GM12878 (cell line): ENCODE results near the gene TRIM38. TPM values are rescaled to one million over a fixed set of nuclear protein-coding genes. Genes with fewer than 3 reads are reported as not detected.
A peak's percentile ranks its signal among the peaks of the same experiment; 100 is the strongest.

Experiments used
- ATF7 ChIP-seq: fragments of 450-650 bp; IDR thresholded peaks from 2 replicates; pipeline ENCODE4 v1.6.1; 2016; ENCODE audit warnings: low read depth, mild to moderate bottlenecking
- CHD2 ChIP-seq: IDR thresholded peaks from 2 replicates; pipeline ENCODE4 v1.6.1; 2011; ENCODE audit warnings: low read depth, low read length, improper control_type of control experiment, borderline replicate concordance
- CREM ChIP-seq: IDR thresholded peaks from 2 replicates; pipeline ENCODE4 v1.6.1; 2014; ENCODE audit warnings: antibody characterized with exemption, low read depth
- ETV6 ChIP-seq, 2 experiments: fragments of 450-650 bp in 1 of 2; IDR thresholded peaks in 1 of 2; conservative IDR thresholded peaks in 1 of 2; 2 replicates each; pipeline ENCODE4 v1.6.1; 2014; ENCODE audit warnings: antibody characterized with exemption in 1 of 2, borderline replicate concordance in 1 of 2, low read depth in 1 of 2, mild to moderate bottlenecking in 1 of 2, moderate library complexity in 1 of 2
- EZH2 ChIP-seq: IDR thresholded peaks from 2 replicates; pipeline ENCODE4 v1.6.1; 2012; ENCODE audit warnings: low read depth, mild to moderate bottlenecking, control low read depth, inconsistent platforms, low read length, borderline replicate concordance; ENCODE audit not compliant: control insufficient read depth
- FOS ChIP-seq: IDR thresholded peaks from 3 replicates; pipeline ENCODE4 v1.6.1; 2011; ENCODE audit warnings: borderline replicate concordance; ENCODE audit not compliant: insufficient read length; ENCODE audit errors: extremely low read depth
- IKZF1 ChIP-seq: fragments of 450-650 bp; conservative IDR thresholded peaks from 2 replicates; pipeline ENCODE4 v1.6.1; 2017; ENCODE audit warnings: antibody characterized with exemption, mild to moderate bottlenecking
- JUND ChIP-seq: IDR thresholded peaks from 2 replicates; pipeline ENCODE4 v1.6.1; 2012; ENCODE audit warnings: low read depth, mild to moderate bottlenecking, low read length, improper control_type of control experiment, moderate library complexity
- KAT2A ChIP-seq: conservative IDR thresholded peaks from 2 replicates; pipeline ENCODE4 v1.6.1; 2011; ENCODE audit warnings: low read depth, low read length; ENCODE audit not compliant: control insufficient read depth
- MAX ChIP-seq: IDR thresholded peaks from 2 replicates; pipeline ENCODE4 v1.6.1; 2012; ENCODE audit warnings: low read depth, low read length, improper control_type of control experiment
- MEF2B ChIP-seq: fragments of 450-650 bp; IDR thresholded peaks from 2 replicates; pipeline ENCODE4 v1.6.1; 2018; ENCODE audit warnings: mild to moderate bottlenecking, moderate library complexity; ENCODE audit not compliant: partially characterized antibody, poor library complexity, severe bottlenecking
- NBN ChIP-seq: fragments of 450-650 bp; IDR thresholded peaks from 2 replicates; pipeline ENCODE4 v1.6.1; 2016
- NFXL1 ChIP-seq: fragments of 450-650 bp; IDR thresholded peaks from 2 replicates; pipeline ENCODE4 v1.6.1; 2017; ENCODE audit warnings: antibody characterized with exemption, mild to moderate bottlenecking, borderline replicate concordance
- NR2C1 ChIP-seq: fragments of 450-650 bp; IDR thresholded peaks from 2 replicates; pipeline ENCODE4 v1.6.1; 2017; ENCODE audit warnings: antibody characterized with exemption, mild to moderate bottlenecking, moderate library complexity
- PAX5 ChIP-seq: IDR thresholded peaks from 2 replicates; pipeline ENCODE4 v1.6.1; 2011; ENCODE audit warnings: low read depth, low read length, borderline replicate concordance
- PBX3 ChIP-seq: IDR thresholded peaks from 2 replicates; pipeline ENCODE4 v1.6.1; 2011; ENCODE audit warnings: mild to moderate bottlenecking, low read depth, low read length, moderate library complexity; ENCODE audit not compliant: insufficient replicate concordance
- RAD21 ChIP-seq: IDR thresholded peaks from 2 replicates; pipeline ENCODE4 v1.6.1; 2011; ENCODE audit warnings: mild to moderate bottlenecking, low read depth, low read length, moderate library complexity; ENCODE audit not compliant: insufficient read depth
- SMAD1 ChIP-seq: fragments of 450-650 bp; IDR thresholded peaks from 2 replicates; pipeline ENCODE4 v1.6.1; 2018; ENCODE audit warnings: mild to moderate bottlenecking, low read depth; ENCODE audit not compliant: partially characterized antibody
- SMAD5 ChIP-seq: IDR thresholded peaks from 2 replicates; pipeline ENCODE4 v1.6.1; 2016; ENCODE audit warnings: antibody characterized with exemption, low read depth
- SMC3 ChIP-seq: IDR thresholded peaks from 2 replicates; pipeline ENCODE4 v1.6.1; 2011; ENCODE audit warnings: low read length, improper control_type of control experiment, borderline replicate concordance
- SP1 ChIP-seq: IDR thresholded peaks from one replicate; pipeline ENCODE4 v1.6.1; 2011; ENCODE audit warnings: low read depth, low read length
- STAT3 ChIP-seq: IDR thresholded peaks from 2 replicates; pipeline ENCODE4 v1.6.1; 2011; ENCODE audit warnings: low read depth, low read length, improper control_type of control experiment
- TARDBP ChIP-seq: IDR thresholded peaks from 2 replicates; pipeline ENCODE4 v1.6.1; 2016; ENCODE audit warnings: borderline replicate concordance
- TBL1XR1 ChIP-seq: IDR thresholded peaks from 2 replicates; pipeline ENCODE4 v1.6.1; 2012; ENCODE audit warnings: low read depth, low read length, improper control_type of control experiment
- TCF12 ChIP-seq: IDR thresholded peaks from 2 replicates; pipeline ENCODE4 v1.6.1; 2011; ENCODE audit warnings: low read depth, mild to moderate bottlenecking, low read length
- TCF3 ChIP-seq: IDR thresholded peaks from 2 replicates; pipeline ENCODE4 v1.6.1; 2012; ENCODE audit warnings: low read depth, mild to moderate bottlenecking, low read length, borderline replicate concordance; ENCODE audit not compliant: insufficient read depth
- TCF7 ChIP-seq: IDR thresholded peaks from 2 replicates; pipeline ENCODE4 v1.6.1; 2014; ENCODE audit warnings: antibody characterized with exemption, borderline replicate concordance
- ZNF207 ChIP-seq: fragments of 450-650 bp; IDR thresholded peaks from 2 replicates; pipeline ENCODE4 v1.6.1; 2014; ENCODE audit warnings: antibody characterized with exemption, mild to moderate bottlenecking, borderline replicate concordance
- ZNF274 ChIP-seq: IDR thresholded peaks from one replicate; pipeline ENCODE4 v1.8.0; 2011; ENCODE audit not compliant: insufficient read length, insufficient read depth
- ZNF622 ChIP-seq: fragments of 450-650 bp; IDR thresholded peaks from 2 replicates; pipeline ENCODE4 v1.6.1; 2017; ENCODE audit warnings: mild to moderate bottlenecking, inconsistent platforms
- polyA plus RNA-seq, 11 experiments: library from polyadenylated mRNA; depleted of rRNA in 4 of 11; unstranded in 6 of 11; stranded (reverse) in 5 of 11; fragments of >200 nt; fragmentation: Nextera tagmentation in 4 of 11; fragmentation: Illumina TruSeq in 1 of 11; extraction: Ambion mirVana in 4 of 11; extraction: Trizol in 1 of 11; gene quantifications; 1 replicate in 1 of 11; 2 replicates in 10 of 11; pipeline versions ENCODE4 v1.2.1 to v1.2.3, GENCODE V29; 2011 to 2016; ENCODE audit warnings: inconsistent platforms in 2 of 11, missing spikeins in 2 of 11, low read depth in 1 of 11
- total RNA-seq, 4 experiments: library from RNA; depleted of rRNA in 3 of 4; stranded (reverse); fragments of >200 nt in 3 of 4; fragmentation: Illumina TruSeq in 1 of 4; extraction: Trizol in 1 of 4; gene quantifications; 2 replicates each; pipeline versions ENCODE4 v1.2.1 to v1.2.3, GENCODE V29; 2013 to 2021
- TF ChIP-seq, protein P1 (sequence below): IDR thresholded peaks from 2 replicates; pipeline ENCODE4 v1.6.1; 2012; ENCODE audit warnings: low read depth, low read length, improper control_type of control experiment

The TRIM38 gene
- total and polyA plus RNA-seq, 10 of the 15 experiments (the other 5 are each of a cell fraction or from before 2014, with no cell fraction given): 4.5 to 14.7 (median 11.1) TPM

- TF ChIP-seq CREM (no peak), CHD2 (no peak), RAD21 (no peak), ZNF622 (no peak), FOS (no peak), TCF3 (no peak), ETV6 (conservative IDR thresholded peaks at IDR 0.05 in 1 of 2, IDR thresholded peaks at IDR 0.05 in 1 of 2; ENCODE audit: borderline replicate concordance in 1 of 2, low read depth in 1 of 2) (no peak; a peak in 1 of 4 replicates), SP1 (no peak), MEF2B (no peak), MAX (no peak), SMAD1 (no peak), PAX5 (no peak), NFXL1 (no peak), TARDBP (no peak), TCF12 (no peak), SMAD5 (no peak), ZNF274 (no peak), TCF7 (no peak), NR2C1 (no peak), IKZF1 (peak; percentile 39; the same call in 1 of the 2 replicates), PBX3 (no peak), ATF7 (no peak), SMC3 (no peak), KAT2A (no peak; the same call in 1 of the 2 replicates), EZH2 (no peak), NBN (no peak), JUND (no peak), ZNF207 (no peak), TBL1XR1 (no peak), STAT3 (no peak)
- TF ChIP-seq, protein P1, sequence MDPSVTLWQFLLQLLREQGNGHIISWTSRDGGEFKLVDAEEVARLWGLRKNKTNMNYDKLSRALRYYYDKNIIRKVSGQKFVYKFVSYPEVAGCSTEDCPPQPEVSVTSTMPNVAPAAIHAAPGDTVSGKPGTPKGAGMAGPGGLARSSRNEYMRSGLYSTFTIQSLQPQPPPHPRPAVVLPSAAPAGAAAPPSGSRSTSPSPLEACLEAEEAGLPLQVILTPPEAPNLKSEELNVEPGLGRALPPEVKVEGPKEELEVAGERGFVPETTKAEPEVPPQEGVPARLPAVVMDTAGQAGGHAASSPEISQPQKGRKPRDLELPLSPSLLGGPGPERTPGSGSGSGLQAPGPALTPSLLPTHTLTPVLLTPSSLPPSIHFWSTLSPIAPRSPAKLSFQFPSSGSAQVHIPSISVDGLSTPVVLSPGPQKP: no peak
Observed at GRCh38 chr6:26032340-26033084, 69.9 kb downstream of the TRIM38 start (continued).
